Activated gamma-delta T cell treated with anti-CD3 and anti-CD28 coated beads, Interleukin-2, amount 50 U/mL, for 16 hours (primary cell): ENCODE data around the gene SPRN.
"Not testable (repeated sequence)": the region's sequence is repeated elsewhere in the genome, so short reads cannot be mapped to it uniquely, and the experiment has no call there.

Source experiments
- DNase-seq: peaks from one replicate; pipeline ENCODE4 v3.0.0-alpha.2; 2020; ENCODE audit warnings: low read depth

SPRN gene

DNA sequence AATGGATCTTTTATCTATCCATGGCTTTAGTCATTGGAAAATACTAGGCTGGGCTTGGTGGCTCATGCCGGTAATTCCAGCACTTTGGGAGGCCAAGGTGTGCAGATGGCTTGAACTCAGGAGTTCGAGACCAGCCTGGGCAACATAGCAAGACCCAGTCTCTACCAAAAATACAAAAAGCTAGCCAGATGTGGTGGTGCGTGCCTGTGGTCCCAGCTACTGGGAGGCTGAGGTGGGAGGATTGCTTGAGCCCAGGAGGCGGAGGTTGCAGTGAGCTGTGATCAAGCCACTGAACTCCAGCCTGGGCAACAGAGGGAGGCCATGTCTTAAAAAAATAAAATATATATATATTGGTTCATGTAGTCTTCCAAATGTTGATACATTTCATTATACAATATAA, 37.5 kb downstream of the SPRN start:
- not testable (repeated sequence) for DNase-seq

DNA sequence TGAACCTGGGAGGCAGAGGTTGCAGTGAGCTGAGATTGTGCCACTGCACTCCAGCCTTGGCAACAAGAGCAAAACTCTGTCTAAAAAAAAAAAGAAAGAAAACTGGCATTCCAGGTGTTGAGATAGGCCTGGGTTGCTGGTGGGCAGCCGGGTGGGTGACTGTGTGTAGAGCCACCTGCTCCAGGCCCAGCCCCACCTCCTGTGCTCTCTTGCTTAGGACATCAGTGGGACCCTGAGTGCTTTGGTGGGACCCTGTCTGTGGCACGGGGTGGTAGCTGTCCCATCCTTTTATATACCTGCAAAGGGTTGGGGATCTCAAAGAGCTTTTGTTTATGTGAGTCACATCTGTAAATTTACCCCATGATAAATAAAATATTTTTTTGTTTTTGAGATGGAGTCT, 39.2 kb downstream of the SPRN start:
- no peak for DNase-seq

DNA sequence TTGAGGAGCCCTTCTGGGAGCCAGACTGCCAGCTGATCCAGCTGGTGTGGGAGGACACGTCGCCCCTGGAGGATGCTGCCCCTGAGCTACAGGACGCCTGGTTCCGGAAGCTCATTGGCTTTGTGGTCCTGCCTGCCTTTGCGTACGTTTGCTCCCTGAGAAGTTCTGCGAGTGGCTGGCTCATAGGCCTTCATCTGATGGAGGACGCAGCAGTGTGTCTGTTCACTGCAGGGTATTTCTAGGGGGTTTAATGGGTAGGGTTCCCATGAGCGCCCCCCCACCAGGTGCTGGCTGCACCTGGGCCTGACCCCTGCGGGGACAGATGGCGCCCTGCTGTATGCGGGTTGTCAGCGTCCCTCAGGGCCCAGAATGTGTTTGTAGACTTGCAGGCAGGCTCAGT, 40.4 kb downstream of the SPRN start:
- no peak for DNase-seq

DNA sequence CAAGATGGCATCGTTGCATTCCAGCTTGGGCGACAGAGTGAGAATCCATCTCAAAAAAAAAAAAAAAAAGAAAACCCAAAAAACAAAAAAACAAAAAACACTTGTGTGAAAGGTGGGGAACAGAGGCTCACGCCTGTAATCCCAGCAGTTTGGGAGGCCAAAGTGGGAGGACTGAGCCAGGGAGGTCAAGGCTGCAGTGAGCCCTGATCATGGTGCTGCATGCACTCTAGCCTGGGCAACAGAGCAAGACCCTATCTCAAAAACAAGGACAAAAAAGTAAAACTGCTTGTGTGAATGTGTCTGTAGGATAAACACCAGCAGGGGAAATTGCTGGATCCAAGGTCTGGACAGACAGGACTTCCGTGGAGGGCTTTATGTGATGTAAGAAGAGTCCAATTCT, 40.9 kb downstream of the SPRN start:
- no peak for DNase-seq

DNA sequence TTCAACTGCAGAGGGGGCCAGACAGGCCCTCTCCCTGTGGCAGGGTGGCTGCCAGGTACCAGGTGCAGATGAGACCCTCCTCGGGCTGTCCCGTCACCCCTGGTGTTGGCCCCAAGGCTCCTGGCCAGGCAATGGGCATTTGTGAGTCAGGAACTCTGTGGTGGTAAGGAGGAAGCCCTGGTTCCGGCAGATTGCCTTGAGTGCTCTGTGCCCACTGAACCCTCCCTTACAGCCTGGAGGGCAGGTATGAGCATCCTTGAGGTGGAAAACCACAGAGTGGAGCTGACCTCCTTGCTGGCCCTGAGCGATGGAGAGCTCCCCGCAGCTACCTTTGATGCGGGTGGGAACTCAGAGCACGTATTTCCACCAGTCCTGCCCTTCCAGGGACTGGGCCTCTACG, 43.4 kb downstream of the SPRN start:
- DNase-seq = no peak

DNA sequence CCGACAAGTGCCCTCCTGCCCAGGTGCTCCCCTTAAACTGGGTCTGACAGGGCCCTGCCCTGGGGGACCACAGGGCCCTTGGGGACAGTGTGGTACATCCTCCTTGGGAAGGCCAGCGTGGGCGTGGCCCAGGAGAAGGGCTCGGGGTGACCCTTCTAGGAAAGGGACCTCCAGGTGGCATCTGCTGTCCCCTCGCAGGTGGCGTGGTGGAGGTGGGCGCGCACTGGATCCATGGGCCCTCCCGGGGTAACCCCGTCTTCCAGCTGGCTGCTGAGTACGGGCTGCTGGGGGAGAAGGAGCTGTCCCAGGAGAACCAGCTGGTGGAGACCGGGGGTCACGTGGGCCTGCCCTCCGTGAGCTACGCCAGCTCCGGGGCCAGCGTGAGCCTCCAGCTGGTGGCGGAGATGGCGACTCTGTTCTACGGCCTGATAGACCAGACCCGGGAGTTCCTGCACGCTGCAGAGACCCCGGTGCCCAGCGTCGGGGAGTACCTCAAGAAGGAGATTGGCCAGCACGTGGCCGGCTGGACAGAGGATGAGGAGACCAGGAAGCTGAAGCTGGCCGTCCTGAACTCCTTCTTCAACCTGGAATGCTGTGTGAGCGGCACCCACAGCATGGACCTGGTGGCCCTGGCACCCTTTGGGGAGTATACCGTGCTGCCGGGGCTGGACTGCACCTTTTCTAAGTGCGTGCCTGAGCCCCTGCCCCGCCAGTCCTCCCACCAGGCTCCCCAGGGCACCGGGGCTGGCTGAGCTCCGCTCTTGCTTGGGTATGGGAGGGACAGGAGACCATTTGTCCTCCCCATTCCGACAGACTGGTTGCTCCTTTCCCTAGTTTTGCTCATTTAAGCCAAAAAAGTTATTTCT, 44.4 kb downstream of the SPRN start:
- no peak for DNase-seq

DNA sequence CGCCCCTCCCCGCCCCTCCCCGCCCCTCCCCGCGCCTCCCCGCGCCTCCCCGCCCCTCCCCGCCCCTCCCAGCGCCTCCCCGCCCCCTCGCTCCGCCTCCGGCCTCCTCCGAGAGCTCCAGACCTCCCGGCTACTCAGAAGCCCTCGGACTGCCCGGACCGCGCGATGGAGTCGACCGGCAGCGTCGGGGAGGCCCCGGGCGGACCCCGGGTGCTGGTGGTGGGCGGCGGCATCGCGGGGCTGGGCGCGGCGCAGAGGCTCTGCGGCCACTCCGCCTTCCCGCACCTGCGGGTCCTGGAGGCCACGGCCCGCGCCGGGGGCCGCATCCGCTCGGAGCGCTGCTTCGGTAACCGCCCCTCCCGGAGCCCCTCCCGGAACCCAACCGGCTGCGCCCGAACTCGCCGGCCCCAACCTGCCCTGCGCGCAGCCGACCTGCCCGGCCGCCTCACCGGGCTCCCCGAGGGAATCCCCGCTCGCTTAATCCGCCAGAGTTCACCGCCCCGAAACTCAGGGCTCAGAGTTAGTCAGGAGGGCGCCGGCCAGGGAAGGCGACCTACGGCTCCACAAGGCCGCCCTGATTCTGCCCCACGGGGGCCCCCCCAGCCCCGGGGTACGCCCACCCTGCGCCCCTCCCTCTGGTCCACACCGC, 45.1 kb downstream of the SPRN start, which contains the start of gene PAOX:
Gene PAOX (plus strand): TSS at position 111 of the 649 bp plus-strand sequence. CDS start 55 bp downstream, at position 166.
- DNase-seq = no peak

DNA sequence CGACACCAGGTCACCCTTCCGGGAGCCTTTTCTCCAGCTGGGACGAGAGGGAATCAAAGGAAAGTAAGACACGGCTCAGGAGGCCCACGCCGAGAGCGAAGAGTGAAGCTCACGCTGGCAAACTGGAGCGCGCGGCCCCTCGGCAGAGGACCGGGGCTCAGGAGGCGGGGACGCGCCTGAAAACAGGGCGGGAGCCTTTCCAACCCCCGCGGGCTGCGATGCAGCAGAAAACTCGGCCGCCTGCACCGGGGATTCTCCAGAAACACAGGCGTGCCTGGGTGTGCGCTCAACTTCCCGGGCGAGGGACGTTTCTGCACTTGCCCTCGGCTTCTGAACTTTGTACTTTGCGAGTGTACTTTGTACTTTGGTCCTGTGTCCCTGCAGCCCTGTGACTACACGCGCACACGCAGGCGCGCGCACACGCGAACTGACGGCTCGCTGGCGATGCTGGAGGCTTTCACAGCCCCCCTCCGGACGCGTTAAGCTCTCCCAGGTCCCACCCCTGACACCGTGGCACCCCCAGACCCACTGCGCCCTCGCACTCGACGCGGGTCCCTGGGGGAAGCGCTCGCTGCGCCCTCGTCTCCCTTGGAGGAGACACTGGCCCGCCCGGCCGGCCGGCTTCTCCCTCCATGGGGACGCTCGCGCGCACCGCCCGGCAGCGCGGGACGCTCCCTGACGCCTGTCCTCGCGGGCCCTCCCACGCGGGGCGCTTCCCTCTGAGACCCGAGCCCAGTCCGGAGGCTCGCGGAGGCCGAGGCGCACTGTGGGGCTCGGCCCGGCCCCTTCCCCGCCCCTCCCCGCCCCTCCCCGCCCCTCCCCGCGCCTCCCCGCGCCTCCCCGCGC, 46.0 kb downstream of the SPRN start:
- DNase-seq = no peak

DNA sequence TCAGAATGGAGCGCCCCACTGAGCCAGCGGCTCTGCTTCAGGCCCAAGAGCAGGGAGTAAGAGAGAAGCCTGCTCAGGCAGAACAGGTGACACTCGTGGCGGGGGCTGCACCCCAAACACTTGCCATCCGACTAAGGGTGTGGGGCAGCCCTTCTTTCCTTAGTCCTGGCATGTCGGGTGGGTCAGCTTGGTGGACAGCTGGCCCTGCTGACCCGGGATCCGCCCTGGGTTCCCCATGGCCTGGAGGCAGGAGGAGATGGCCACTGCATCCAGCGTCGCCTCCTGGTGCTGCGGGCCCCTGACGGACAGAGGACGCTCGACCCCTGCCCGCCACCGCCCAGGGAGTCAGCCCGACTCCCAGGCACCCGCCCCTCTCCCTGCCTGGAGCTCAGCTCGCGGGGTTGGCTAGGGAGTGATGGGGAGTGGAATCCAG, 46.6 kb downstream of the SPRN start:
- DNase-seq = no peak

DNA sequence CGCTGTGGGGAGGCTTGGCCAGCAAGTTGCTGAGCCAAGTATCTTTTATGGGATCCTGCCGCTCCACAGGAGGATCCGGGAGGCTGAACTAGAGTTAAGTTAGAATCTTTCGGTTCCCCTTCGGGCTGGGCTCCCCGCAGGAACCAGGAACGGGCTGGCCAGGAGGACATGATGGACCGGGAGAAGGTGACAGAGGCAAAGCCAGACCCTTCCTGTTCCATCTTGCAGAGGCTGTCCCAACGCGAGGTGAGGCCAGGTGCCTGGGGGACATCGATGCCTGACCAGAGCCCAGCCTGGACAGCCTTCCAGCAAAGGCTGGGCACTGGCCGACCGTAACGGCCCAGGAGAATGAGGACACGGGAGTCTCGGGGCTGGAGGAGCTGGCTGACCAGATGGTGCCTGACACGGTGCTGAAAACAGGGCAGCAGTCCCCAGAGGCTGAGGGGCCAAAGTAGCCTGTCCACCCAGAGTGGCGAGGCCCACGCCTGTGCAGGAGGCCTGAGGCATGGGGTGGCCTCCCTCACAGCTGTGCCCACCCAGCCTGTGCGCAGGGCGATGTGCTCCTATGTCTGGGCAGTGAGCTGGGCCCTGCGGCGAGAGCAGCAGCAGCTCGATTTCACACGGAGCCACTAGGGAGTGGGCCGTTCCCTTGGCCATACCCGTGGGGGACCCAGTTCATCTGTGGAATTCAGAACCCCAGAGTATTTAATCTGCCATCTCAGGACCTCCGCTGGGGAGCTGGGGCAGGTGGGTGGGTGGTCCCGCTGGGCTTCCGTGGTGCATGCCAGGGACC, 47.2 kb downstream of the SPRN start:
- DNase-seq = no peak

DNA sequence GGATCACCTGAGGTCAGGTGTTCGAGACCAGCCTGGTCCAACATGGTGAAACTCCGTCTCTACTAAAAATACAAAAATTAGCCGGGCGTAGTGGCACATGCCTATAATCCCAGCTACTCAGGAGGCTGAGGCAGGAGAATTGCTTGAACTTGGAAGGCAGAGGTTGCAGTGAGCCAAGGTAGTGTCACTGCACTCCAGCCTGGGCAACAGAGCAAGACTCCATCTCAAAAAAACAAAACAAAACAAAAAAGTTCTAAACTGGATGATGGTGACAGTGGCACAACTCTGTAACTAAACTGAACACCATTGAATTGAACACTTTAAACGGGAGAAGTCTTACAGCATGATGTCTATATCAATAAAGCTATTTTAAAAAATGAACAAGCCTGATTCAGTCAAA, 48.2 kb downstream of the SPRN start:
- DNase-seq = not testable (repeated sequence)

DNA sequence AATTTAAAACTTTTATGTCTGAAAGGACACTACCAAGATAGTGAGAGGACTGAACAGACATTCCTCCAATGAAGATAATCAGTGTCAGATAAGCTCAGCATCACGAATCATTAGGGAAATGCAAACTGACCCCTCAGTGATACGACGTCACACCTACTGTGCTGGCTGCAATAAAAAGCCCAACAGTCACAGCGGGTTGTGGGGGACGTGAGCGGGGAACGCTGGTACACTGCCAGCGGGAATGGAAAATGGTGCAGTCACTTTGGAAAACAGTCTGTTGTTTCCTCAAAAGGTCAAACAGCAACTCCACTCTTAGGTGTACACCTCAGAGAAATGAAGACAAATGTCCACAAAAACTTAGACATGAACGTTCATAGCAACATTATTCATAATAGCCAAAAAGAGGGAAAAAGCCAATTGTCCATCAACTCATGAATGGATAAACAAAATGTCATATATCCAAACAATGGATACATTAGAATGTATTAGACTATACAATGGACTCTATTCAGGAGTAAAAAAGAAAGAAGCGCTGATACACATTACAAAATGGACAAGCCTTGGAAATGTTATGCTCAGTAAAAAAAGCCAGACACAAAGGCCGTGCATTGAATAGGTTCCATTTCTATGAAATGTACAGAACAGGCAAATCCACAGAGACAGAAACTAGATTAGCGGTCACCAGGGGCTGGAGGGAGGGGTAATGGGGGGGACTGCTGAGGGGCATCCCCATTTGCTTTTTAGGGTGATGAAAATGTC, 48.9 kb downstream of the SPRN start:
- no peak for DNase-seq

DNA sequence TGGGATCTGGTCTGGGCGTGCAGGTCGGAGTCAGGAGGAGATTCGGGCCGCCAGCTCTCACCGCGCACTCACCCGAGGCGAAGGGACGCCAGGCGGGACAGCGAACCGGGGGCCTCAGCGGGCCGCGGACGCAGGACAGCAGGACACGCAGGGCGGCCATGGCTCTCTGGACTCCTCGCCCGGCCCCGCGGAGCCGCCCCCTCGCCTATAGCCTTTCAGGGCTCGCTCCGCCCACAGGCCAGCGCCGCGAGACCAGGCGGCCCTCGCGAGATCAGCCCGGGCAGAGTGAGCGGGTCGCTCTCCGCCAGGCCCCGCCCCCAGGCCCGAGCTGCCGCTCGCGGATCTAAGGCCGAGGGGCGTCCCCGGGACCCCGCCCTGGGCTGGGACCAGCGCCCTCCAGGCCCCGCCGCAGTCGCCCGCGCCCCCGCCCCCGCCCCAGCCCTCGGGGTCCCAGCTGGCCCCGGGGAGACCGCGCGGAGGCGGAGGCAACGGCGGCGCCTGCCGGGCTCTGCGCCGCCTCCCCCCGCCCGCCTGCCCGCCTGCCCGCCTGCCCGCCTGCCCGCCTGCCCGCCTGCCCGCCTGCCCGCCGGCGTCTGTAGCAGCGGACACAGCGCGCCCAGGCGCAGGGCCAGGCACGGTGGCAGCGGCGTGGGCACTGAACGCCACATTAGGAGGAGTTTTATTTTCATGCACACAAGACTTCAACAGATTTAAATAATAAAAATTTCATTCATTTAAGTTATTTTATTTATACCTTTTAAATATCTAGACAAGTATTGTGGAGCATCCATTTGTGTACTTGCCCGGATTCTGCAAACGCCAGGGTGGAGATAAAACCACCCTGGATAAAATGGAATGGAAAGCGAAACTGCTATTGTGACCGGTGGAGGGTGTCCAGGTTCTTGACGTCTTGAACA, 51.0 kb downstream of the SPRN start, which contains the start of gene ECHS1:
Gene ECHS1 (minus strand): TSS at position 181 of the 917 bp plus-strand sequence. CDS start 21 bp downstream, at position 160.
- peak; percentile 87 for DNase-seq

DNA sequence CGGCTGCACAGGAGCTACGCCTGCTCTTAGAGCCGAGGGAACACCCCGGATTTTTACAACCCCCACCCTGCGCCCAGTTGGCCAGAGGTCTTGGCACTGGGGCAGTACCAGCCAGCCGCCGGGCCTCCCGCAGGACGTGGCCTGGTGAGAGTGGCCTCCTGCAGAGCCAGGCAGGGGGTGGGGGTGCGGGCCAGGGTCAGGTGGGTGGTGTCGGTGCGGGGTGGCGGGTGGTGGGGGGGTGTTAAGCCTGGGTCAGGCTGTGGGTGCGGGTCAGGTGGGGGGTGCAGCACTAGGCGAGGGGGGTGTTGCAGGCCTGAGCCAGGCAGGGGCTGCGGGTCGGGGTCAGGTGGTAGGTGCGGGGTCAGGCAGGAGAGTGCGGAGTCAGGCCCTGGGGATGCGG, 51.9 kb downstream of the SPRN start:
- no peak for DNase-seq
